Breast epithelium (tissue), 3 donors: ENCODE data around the gene BMPER.
"Not testable (repeated sequence)": the region's sequence is repeated elsewhere in the genome, so short reads cannot be mapped to it uniquely, and the experiment has no call there.

Source experiments
- POLR2A ChIP-seq: fragments of 450-650 bp; IDR thresholded peaks from one replicate; pipeline ENCODE4 v1.6.1; 2016; ENCODE audit warnings: antibody characterized with exemption, mild to moderate bottlenecking, moderate library complexity
- POLR2AphosphoS5 ChIP-seq, 3 donors: sonication (generic); formaldehyde crosslinking; IDR thresholded peaks; one replicate each; pipeline ENCODE4 v1.6.1; 2017; ENCODE audit warnings: antibody characterized with exemption in 3 of 3
- TF ChIP-seq, protein P1 (sequence below), 3 donors: fragments of 450-650 bp; IDR thresholded peaks; one replicate each; pipeline ENCODE4 v1.5.1; 2016 to 2017; ENCODE audit warnings: antibody characterized with exemption in 3 of 3, mild to moderate bottlenecking in 3 of 3, moderate library complexity in 3 of 3

DNA sequence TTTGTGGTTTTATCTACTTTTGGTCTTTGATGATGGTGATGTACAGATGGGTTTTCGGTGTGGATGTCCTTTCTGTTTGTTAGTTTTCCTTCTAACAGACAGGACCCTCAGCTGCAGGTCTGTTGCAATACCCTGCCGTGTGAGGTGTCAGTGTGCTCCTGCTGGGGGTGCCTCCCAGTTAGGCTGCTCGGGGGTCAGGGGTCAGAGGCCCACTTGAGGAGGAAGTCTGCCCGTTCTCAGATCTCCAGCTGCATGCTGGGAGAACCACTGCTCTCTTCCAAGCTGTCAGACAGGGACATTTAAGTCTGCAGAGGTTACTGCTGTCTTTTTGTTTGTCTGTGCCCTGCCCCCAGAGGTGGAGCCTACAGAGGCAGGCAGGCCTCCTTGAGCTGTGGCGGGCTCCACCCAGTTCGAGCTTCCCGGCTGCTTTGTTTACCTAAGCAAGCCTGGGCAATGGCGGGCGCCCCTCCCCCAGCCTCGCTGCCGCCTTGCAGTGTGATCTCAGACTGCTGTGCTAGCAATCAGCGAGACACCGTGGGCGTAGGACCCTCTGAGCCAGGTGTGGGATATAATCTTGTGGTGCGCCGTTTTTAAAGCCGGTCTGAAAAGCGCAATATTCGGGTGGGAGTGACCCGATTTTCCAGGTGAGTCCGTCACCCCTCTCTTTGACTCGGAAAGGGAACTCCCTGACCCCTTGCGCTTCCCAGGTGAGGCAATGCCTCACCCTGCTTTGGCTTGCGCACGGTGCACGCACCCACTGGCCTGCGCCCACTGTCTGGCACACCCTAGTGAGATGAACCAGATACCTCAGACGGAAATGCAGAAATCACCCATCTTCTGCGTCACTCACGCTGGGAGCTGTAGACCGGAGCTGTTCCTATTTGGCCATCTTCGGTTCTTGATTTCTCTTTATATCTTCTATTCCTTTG, 269.6 kb downstream of the BMPER start:
- TF ChIP-seq POLR2AphosphoS5 (IDR thresholded peaks at IDR 0.05); POLR2A: not testable (repeated sequence)
- TF ChIP-seq, protein P1, sequence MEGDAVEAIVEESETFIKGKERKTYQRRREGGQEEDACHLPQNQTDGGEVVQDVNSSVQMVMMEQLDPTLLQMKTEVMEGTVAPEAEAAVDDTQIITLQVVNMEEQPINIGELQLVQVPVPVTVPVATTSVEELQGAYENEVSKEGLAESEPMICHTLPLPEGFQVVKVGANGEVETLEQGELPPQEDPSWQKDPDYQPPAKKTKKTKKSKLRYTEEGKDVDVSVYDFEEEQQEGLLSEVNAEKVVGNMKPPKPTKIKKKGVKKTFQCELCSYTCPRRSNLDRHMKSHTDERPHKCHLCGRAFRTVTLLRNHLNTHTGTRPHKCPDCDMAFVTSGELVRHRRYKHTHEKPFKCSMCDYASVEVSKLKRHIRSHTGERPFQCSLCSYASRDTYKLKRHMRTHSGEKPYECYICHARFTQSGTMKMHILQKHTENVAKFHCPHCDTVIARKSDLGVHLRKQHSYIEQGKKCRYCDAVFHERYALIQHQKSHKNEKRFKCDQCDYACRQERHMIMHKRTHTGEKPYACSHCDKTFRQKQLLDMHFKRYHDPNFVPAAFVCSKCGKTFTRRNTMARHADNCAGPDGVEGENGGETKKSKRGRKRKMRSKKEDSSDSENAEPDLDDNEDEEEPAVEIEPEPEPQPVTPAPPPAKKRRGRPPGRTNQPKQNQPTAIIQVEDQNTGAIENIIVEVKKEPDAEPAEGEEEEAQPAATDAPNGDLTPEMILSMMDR (IDR thresholded peaks at IDR 0.05) = not testable (repeated sequence)
